NCI-H2029 (cell line): ENCODE data around the gene LRRFIP1.
A peak's percentile ranks its signal among the peaks of the same experiment; 100 is the strongest.

Experiments
- DNase-seq: peaks from one replicate; lab custom pipeline; 2025; lab: John Stamatoyannopoulos, UW

LRRFIP1 gene

DNA sequence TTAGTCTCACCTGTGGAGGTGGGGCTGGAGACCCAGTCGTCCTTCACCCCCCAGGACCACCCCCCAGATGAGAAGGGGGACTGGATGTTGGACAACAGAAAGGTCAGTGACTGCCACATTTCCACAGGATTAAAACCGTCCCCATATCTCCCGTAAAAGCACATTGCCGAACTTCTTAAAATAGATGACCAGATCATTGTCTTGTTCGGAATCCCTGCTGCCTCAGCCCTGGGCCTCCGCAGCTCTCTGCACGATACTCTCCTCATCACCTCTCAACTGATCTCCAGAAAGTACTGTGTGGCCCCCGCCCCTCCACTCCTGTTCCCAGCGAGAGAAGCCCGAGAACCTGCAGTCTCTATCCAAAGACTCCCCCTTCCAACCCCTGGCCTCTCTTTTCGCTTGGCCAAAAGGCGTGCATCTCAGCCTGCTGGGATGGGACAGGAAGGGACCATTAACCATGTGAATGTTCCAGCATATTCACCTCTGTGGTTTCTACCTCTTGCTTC, 13.2 kb downstream of the LRRFIP1 start:
- no peak for DNase-seq

DNA sequence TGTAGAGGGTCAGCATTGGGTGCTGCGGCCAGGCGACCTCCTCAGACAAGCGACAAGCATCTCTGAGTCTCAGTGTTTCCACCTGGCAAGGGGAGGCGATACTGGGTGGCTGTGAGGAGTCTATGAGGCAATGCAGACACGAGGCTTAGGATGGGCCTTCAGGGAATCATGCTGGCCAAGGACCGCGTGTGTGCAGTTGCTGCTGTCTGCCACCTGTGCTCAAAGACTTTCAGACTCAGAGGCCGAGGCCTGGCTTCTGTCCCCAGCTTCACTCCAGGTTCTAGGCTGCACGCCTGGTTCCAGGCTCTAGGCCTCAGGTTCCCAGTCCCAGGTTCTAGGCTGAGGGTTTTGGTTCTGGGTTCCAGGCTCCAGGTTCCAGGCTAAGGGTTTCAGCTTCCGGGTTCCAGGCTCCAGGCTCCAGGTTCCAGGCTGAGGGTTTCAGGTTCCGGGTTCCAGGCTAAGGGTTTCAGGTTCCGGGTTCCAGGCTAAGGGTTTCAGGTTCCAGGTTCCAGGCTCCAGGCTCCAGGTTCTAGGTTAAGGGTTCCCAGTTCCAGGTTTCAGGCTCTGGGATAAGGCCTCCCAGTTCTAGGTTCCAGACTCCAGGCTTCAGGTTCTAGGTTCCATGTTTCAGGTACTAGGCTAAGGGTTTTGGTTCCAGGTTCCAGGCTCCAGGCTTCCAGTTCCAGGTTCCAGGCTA, 14.8 kb downstream of the LRRFIP1 start:
- DNase-seq = no peak

DNA sequence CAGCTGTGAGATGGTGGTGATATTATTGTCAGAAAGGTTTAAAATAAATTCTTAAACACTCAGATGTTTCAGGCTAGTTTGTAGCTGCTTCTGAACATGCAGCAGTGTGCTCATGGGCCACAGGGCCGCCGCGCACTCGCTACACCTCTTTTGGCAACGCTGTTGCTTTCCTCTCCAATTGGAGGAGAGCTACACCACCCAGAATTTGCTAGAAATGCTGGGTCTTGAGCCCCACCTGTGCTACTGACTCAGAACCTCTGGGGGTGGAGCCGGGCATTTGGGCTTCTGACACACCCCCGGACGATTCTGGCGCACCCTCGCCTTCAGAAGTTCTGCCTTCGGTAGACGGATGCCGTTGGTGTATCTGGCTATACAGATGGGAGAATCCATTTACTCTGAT, 15.7 kb downstream of the LRRFIP1 start:
- no peak for DNase-seq

DNA sequence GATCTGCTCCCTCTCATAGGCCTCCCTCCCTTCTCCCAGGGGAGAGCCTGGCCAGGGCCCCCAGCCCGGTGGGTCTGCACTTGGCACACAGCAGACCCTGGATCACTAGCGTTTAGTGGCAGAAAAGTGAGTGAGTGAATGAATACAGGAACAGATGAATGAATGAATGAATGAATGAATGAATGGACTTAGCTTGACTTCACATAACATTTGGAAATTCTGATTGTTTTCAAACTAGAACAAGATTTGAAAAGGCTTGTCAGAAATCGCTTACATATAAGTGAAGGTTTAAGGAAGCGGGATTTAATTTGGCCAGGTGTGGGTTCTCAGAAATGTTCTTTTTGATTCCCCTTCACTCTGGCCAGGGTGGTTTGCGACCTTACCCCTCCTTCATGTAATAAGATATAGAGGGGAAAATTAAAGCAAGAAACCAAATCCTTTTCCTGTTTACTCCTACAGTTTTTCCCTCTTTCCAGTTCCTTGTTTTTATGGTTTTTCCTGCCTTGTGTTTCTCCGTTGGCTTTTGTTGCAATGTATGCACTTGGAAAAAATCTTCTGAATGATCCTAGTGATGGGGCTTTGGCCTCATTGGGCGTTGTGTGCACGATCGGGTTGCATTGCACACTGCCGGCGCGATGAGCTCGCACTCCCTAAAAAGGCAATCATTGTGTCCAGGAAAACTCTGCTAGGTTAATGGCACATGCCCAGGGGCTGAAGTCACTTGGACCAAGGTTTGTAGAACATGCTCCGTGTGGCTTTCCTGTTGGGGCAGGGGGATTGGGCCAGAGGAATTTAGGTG, 16.4 kb downstream of the LRRFIP1 start:
- no peak for DNase-seq

DNA sequence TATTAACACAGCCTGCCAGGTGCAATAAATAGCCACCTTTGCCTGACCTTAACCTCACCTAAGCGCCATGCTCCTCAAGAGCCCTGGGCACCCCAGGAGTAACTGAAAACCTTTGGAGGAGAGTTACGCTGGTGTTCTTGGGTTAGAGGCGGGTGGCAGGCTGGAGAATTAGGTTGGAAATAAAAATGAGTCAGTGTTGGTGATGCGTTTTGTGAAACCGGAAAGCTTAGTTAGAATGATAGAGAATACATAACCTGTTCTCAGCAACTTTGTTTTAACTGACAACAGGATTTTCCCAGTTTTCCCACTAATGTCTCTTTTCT, 17.0 kb downstream of the LRRFIP1 start:
- DNase-seq = no peak

DNA sequence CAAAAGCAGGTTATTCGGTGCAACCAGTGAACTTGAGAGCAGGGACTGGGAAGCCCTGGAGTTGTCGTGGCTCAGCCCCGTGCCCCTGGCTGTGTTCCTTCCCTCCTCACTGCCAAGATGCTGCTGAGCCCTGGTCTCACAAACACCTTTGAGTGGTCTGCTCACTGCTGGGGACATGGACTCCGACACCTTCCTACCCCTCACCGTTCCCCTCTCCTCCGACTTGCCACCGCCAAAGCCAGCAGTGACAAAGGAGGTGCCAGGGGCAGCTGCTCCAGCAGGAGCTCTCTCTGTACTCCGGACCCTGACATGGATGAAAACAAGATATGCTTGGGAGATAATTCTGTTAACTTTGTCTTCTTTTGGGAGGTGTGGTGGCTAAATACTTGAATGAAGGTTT, 17.9 kb downstream of the LRRFIP1 start:
- DNase-seq = no peak

DNA sequence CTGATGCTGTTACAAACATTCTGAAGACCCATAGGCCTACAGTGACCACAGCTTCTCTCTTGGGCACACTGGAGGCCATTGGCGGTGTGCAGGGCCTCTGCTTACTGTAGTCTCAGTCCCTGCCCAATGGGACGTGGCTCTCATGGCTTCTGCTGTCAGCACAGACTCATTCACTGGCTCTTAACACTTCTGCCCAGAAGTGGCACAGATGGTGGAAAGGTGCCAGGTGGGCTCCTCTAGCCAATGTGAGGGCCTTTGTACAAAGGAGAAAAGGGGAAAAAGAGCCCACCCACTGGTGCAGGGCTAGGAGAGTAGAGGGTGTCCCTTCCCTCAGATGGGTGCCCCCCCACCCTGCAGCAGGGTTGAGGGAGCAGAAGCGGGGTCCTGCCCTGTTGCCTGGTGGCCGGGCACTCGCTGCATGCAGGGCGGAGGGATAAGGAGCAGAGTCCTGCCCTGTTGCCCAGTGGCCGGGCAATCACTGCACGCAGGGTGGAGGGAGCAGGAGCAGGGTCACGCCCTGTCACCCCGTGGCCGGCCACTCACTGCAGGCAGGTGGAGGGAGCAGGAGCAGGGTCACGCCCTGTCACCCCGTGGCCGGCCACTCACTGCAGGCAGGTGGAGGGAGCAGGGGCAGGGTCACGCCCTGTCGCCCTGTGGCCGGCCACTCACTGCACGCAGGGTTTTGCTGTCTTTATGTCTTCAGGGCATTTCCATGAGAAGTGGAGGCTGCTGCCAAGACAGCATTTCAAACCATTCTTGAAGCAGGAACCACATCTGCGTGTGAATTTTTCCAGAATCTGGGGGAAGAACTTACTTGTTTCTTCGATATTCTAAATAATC, 20.0 kb downstream of the LRRFIP1 start:
- DNase-seq = no peak

DNA sequence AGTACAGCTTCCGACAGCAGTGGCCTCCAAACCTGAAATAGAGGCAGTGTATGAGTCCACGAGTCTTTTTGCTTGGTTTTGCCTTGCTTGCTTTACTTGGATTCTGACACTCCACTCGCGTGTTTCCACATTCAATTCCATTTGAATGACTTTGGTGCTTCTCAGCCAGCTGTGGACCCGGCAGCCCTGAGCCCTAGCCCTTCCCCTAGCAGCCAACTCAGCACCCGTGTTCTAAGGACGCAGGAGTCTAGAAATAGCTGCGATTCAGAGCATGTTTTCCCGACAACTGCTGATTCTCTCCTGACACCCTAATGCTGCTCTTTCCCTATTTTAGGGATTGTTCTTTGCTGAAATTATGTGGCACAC, 20.6 kb downstream of the LRRFIP1 start:
- no peak for DNase-seq

DNA sequence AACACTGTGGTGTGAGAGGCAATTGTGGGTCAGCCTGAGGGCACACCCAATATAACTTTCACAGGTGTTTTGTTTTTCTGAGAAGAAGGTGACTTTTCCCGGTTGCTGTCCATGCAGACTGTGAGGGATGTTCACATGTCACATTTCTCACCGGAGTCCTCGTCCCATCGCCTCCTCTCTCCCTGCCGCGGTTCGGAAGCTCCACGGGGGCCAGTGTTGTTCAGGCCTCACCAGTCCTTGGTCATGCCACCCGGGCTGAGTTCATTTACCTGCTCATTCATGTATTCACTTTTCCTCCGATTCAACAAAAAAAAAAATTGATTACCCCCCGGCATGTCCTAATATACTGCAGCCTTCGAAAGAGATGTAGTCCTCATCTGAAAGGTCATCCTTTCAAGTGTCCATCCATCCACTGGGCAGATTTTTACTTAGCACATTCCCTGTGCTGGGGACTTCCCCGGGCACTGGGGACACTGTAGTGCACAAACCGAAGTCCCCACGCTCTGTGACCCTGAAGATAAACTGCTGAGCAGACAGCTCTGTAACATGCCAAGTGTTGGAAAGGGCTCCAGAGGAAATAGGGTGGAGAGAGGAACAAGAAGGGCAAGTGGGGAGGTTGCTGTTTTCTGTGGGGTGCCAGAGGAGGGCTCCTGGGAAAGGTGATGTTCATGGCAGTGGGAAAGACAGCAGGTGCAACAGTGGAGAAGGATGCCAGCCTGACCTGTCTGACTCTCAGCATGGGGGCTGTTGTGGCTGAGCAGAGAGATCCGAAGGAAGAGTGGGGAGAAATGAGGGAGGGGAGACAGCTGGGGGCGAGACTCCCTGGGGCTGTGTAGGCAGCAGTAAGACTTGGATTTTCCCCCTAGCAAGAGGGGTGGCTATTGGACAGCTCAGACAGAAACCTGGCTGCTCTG, 22.4 kb downstream of the LRRFIP1 start:
- no peak for DNase-seq

DNA sequence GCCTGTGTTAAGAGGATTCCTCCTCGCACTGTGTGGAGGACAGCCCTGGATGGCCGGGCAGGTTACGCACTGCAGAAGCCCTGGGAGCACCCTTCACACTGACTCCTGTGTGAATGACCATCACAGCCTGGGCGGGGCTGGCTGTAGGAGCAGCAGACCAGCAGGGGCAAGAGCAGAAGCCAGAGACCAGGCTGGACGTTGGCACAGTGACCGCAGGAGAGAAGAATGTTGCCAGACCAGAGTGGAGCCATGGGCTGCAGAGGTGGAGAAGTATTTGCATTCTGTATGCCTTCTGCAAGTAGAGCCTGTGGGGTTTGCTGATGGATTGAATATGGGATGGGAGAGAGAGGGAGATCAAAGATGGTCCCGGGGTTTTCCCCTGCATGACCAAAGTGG, 23.1 kb downstream of the LRRFIP1 start:
- no peak for DNase-seq

DNA sequence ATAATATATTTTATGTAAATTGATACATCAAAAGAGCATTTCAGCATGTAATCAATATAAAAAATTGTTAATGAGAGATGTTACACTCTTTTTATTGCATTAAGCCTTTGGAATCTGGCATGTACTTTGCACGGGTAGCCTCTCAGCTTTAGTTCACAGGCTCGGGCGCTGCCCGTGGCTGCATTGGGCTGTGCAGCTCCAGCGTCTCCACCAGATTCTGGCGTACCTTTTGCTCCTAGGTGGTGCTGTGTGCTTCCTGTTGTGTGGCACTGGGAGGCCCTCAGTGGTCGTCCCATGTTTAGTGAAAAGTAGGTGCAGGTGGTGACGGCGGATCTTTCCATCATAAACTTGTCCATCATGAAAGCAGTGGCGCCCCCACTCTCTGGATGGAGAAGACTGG, 24.4 kb downstream of the LRRFIP1 start:
- no peak for DNase-seq

DNA sequence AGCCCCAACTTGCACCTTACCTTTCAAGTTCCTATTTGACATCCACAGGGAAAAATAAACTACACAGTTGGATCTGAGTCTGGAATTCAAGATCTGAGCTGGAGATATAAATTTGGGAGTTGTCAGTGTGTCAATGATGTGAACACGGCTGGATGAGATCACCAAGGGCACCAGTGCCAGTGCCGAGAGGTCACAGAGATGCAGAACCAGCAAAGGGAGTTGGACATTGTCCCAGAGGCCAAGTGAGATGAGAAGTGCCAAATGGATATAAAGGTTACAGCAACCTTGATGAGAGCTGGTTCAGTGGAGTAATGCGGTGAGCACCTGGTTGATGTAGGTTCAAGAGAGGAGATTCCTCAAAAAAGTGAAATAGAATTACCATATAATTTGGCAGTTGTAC, 24.8 kb downstream of the LRRFIP1 start:
- DNase-seq = no peak

DNA sequence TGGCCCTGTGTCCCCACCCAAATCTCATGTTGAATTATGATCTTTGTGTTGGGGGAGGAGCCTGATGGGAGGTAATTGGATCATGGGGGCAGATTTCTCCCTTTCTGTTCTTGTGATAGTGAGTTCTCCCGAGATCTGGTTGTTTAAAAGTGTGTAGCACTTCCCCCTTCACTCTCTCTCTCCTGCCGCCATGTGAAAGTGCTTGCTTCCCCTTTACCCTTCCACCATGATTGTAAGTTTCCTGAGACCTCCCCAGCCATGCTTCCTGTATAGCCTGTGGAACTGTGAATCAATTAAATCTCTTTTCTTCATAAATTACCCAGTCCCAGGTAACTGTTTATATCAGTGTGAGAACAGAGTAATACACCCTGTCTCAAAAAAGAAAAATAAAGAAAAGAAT, 25.5 kb downstream of the LRRFIP1 start:
- DNase-seq = no peak

DNA sequence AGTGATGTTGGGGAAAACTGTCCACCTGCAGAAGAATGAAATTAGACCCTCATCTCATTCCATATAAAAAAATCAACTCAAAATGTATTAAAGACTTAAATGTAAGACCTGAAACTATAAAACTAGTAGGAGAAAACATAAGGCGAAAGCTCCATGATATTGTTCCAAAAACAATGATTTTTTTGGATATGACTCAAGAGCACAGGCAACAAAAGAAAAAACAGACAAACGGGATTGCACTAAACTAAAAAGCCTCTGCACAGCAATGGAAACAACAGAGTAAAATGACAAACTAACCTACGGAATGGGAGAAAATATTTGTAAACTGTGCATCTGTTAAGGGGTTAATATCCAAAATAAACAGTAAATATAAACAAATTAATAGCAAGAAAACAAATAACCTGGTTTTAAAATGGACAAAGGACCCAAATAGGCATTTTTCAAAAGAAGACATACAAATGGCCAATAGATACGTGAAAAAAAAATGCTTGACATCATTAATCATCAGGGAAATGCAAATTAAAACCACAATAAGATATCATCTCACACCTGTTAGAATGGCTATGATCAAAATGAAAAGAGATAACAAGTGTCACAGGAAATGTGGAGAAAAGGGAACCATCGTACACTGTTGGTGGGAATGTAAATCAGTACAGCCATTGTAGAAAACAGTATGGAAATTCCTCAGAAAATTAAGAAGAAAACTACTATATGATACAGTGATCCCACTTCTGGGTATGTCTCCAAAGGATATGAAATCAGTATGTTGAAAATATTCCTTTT, 26.6 kb downstream of the LRRFIP1 start:
- DNase-seq = no peak

DNA sequence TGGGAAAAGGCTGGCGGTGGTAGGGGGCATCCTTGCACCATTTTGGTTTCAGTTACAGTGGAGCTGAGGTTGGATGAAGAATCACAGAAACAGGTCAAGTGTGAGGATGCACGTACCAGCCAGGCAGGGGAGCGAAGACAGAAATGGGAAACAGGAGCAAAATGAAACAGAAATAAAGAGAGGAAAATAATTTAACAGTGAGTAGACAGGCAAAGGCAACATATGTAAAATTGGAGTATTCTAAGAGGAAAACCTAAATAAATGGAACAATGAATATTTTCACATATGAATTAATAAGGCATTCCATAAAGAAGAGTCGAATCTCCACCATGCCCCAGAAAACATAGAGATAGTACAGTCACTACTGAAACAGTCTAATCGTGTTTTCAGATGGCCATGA, 29.7 kb downstream of the LRRFIP1 start:
- no peak for DNase-seq

DNA sequence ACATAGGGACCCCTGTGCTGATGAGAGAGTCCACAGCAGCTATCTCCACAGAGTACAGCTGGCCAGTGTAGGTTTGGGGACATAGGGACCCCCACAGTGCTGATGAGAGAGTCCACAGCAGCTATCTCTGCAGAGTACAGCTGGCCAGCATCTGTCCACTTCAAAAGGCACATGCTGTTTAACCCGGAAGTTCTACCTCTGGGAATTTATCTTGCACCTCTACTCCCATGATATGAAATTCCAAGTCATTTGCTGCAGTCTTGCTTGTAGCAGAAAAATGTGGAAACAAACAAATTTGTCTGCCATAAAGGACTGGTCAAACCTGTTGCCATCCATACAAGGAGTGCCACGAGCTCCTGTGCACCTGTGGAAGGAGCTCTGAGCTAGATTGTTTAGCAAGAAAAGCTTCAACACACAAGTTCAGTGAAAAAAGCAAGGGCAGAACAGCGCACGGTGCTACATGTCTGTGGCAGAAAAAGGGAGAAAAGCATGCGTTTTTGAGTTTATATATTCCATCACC, 33.1 kb downstream of the LRRFIP1 start:
- DNase-seq = no peak

DNA sequence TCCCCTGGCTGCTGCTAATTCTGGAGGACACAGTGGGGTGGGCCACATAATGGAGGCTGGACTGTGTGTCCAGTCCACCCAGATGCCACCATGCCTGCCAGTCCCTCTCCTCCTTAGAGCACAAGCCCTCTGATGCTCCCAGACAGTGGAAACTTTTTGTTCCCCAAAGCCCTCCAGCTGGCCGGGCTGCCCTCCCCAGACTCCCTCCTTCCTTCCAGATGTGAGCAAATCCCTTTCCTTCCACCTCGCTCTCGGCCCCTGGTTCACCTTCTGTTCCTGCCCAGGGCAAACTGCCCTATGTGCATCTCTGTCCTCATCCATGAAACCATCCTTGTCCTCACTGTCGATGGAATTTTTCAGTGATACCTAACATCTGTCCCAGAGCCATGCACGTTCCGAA, 33.9 kb downstream of the LRRFIP1 start:
- DNase-seq = no peak

DNA sequence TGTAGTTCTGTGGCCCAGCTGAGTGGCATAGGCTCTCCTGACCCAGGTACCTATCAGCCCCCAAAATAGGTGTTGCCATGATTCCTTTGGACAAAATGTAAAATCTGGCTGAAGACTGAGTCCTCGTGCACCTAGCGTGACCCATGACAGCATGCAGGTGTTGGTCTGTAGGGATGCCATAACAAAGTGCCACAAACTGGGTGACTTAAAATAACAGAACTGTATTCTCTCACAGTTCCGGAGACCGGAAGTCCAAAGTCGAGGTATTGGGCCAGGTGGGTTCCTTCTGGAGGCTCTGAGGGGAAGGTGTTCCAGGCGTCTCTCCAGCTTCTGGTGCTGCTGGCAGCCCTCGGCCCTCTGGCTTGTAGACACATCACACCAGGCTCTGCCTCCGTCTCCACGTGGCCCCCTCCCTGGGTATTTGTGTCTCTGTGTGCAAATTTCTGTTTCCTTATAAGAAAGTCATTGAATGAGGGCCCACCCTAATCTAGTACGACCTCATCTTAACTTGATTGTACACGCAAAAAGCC, 34.5 kb downstream of the LRRFIP1 start:
- DNase-seq = no peak

DNA sequence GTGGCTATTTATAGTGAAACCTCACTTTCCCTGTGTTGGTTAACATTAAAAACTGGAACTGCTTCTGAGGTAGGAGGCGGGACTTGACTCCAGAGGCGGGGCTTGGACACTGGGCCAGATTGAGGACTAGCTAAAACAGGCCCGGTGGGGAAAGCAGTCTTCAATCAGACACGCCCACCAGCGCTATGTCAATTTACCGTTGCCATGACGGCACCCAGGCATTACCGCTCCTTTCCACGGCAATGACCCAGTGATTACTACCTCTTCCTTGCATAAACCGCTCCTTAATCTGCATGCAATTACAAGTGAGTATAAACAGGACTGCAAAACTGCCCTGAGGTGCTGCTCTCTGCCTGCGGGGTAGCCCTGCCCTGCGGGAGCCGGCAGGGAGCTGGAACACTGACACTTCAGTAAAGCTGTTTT, 35.3 kb downstream of the LRRFIP1 start:
- DNase-seq = peak; percentile 96

DNA sequence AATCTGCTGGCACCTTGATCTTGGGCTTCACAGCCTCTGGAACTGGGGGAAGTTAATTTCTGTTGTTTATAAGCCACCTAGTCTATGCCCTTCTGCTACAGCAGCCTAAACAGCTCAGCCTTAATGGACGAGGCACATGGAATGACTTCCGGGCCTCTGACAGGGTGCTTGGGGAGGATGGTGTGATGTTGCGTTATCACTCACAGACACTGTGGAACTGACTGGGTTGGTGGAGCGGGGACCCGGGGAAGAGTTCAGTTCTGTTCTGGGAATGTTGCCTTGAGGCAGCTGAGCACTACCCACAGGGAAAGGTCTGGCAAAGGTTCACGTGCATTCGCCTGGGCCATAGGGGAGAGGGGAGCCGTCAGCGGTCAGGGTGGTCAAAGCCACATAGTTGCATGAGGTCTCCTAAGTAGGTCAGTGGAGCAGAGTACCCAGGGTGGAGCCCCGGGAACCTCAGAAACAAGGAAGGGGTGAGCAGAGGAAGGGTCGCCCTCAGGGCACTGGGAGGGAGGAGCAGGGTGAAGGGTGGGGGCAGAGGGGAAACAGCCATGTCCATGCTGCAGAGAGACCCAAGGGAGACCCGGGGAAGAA, 36.2 kb downstream of the LRRFIP1 start:
- DNase-seq = no peak
